Measurements from ENCODE around the gene SGPL1.
"Not testable (repeated sequence)": the region's sequence is repeated elsewhere in the genome, so short reads cannot be mapped to it uniquely, and the experiment has no call there.

Gene SGPL1

GRCh38 chr10:70845816-70846215 is 30.1 kb downstream of the SGPL1 start:
- no peak for DNase-seq

- DNase-seq = no peak
Observed at GRCh38 chr10:70846795-70847194, 31.0 kb downstream of the SGPL1 start.

GRCh38 chr10:70847659-70848360 is 32.1 kb downstream of the SGPL1 start:
- DNase-seq = no peak

- no peak for DNase-seq
Observed at GRCh38 chr10:70849582-70850016, 33.9 kb downstream of the SGPL1 start.

- no peak for DNase-seq
Observed at GRCh38 chr10:70850097-70850496, 34.3 kb downstream of the SGPL1 start.

GRCh38 chr10:70851597-70852475 is 36.1 kb downstream of the SGPL1 start:
- no peak for DNase-seq

- no peak for DNase-seq
Observed at GRCh38 chr10:70853038-70853437, 37.3 kb downstream of the SGPL1 start.

- no peak for DNase-seq
Observed at GRCh38 chr10:70853457-70853856, 37.7 kb downstream of the SGPL1 start.

- DNase-seq = no peak
Observed at GRCh38 chr10:70856454-70856853, 40.7 kb downstream of the SGPL1 start.

- no peak for DNase-seq
Observed at GRCh38 chr10:70858759-70859158, 43.0 kb downstream of the SGPL1 start.

GRCh38 chr10:70861495-70862197 is 45.9 kb downstream of the SGPL1 start:
- not testable (repeated sequence) for DNase-seq

GRCh38 chr10:70863470-70864160 is 47.9 kb downstream of the SGPL1 start:
- DNase-seq = no peak

GRCh38 chr10:70864935-70865334 is 49.2 kb downstream of the SGPL1 start:
- DNase-seq = no peak

GRCh38 chr10:70866424-70866823 is 50.7 kb downstream of the SGPL1 start:
- DNase-seq = no peak

- DNase-seq = no peak
Observed at GRCh38 chr10:70872291-70872690, 56.5 kb downstream of the SGPL1 start.

- DNase-seq = no peak
Observed at GRCh38 chr10:70874061-70874460, 58.3 kb downstream of the SGPL1 start.

GRCh38 chr10:70879207-70879606 is 63.5 kb downstream of the SGPL1 start:
- DNase-seq = no peak

GRCh38 chr10:70880077-70880534 is 64.4 kb downstream of the SGPL1 start:
- peak; percentile 84 for DNase-seq

- no peak for DNase-seq
Observed at GRCh38 chr10:70884741-70885140, 69.0 kb downstream of the SGPL1 start.

- no peak for DNase-seq
Observed at GRCh38 chr10:70885481-70885880, 69.7 kb downstream of the SGPL1 start.

GRCh38 chr10:70885931-70886903 is 70.5 kb downstream of the SGPL1 start:
- no peak for DNase-seq
